RWPE2 (cell line): Measurements from ENCODE around the gene SUGCT.

Experiments
- ATAC-seq: fragments of 200-7000 bp; cut with Tn5 transposase; 3 replicates; pipeline ENCODE4 v1.9.1; 2021; ENCODE audit warnings: low read depth
- DNase-seq: peaks from one replicate; pipeline ENCODE4 v3.0.0-alpha.2; 2020; ENCODE audit warnings: low spot score
- H3K27ac ChIP-seq: fragments of 450-650 bp; 2 replicates; pipeline ENCODE4 v1.5.1; 2017; ENCODE audit warnings: mild to moderate bottlenecking; ENCODE audit not compliant: poor library complexity, severe bottlenecking
- H3K27me3 ChIP-seq: fragments of 250-450 bp; sonication (Bioruptor Pico); 2 replicates; pipeline ENCODE4 v1.5.1; 2021; ENCODE audit warnings: mild to moderate bottlenecking, moderate library complexity; ENCODE audit not compliant: insufficient read depth, poor library complexity, severe bottlenecking
- H3K36me3 ChIP-seq: fragments of 250-450 bp; sonication (Bioruptor Pico); 2 replicates; pipeline ENCODE4 v1.5.1; 2020; ENCODE audit warnings: low read depth, mild to moderate bottlenecking, moderate library complexity
- H3K4me1 ChIP-seq: fragments of 250-450 bp; sonication (Bioruptor Pico); 2 replicates; pipeline ENCODE4 v1.5.1; 2021; ENCODE audit warnings: mild to moderate bottlenecking, moderate library complexity; ENCODE audit not compliant: insufficient read depth, poor library complexity, severe bottlenecking
- H3K4me3 ChIP-seq: fragments of 250-450 bp; sonication (Bioruptor Pico); 2 replicates; pipeline ENCODE4 v1.5.1; 2021; ENCODE audit warnings: mild to moderate bottlenecking, moderate library complexity; ENCODE audit not compliant: severe bottlenecking
- H3K9me3 ChIP-seq: fragments of 250-450 bp; sonication (Bioruptor Pico); 2 replicates; pipeline ENCODE4 v1.5.1; 2021; ENCODE audit warnings: mild to moderate bottlenecking, moderate library complexity; ENCODE audit not compliant: severe bottlenecking
- TF ChIP-seq, protein P1 (sequence below): fragments of 450-650 bp; IDR thresholded peaks from one replicate; pipeline ENCODE4 v1.5.1; 2017; ENCODE audit warnings: mild to moderate bottlenecking, moderate library complexity; ENCODE audit not compliant: poor library complexity, severe bottlenecking

Gene SUGCT

DNA sequence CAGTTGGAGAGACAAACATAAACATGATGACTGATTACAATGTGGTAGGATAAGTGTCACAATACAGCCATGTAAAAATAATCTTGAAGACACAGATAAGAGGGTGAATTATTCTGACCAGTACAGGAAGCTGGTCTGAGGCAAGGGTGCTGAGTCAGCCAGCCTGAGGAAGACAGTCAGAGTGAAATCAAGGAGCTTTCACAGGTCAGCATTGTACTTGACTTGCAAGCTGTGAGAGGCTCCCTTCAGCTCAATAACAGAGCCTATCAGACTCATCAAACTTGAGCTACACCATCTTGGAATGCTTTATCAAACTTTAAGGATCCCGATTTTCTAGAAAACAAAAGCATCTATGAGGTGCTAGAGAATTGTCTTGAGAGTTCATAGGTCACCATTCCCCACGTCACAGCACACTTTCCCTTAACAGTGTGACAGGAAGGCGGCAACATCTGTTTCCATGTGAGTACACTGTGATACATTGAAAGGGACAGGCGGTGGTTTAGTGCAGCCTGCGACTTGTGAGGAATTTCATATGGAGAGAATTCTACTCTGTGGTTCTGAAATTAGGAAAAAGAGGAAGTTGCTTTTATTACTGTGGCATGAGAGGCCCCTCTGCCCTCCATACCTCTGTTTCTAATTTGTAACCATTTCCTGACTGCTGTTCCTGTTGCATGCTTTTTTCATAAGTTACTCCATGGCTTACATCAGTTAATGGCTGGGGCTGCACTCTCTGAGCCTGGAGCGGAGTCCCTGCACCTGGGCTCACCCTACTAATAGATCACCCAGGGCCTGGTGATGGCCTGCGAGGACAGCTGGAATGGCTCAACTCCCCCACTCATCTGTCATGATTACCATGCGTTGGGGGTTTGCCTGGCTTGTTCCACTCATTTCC, 417.1 kb downstream of the SUGCT start:
- DNase-seq (no peak), ATAC-seq (peak; percentile 91)
- H3K27me3 ChIP-seq, result no peaks in the 10 kb centered on the region
- no peaks in the 10 kb centered on the region for H3K36me3 ChIP-seq
- no peaks in the 10 kb centered on the region for H3K9me3 ChIP-seq
- H3K4me3 ChIP-seq, result no peak overlapping the region
- no peaks in the 10 kb centered on the region for H3K4me1 ChIP-seq
- no peak overlapping the region for H3K27ac ChIP-seq
- TF ChIP-seq, protein P1, sequence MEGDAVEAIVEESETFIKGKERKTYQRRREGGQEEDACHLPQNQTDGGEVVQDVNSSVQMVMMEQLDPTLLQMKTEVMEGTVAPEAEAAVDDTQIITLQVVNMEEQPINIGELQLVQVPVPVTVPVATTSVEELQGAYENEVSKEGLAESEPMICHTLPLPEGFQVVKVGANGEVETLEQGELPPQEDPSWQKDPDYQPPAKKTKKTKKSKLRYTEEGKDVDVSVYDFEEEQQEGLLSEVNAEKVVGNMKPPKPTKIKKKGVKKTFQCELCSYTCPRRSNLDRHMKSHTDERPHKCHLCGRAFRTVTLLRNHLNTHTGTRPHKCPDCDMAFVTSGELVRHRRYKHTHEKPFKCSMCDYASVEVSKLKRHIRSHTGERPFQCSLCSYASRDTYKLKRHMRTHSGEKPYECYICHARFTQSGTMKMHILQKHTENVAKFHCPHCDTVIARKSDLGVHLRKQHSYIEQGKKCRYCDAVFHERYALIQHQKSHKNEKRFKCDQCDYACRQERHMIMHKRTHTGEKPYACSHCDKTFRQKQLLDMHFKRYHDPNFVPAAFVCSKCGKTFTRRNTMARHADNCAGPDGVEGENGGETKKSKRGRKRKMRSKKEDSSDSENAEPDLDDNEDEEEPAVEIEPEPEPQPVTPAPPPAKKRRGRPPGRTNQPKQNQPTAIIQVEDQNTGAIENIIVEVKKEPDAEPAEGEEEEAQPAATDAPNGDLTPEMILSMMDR, result no peak

DNA sequence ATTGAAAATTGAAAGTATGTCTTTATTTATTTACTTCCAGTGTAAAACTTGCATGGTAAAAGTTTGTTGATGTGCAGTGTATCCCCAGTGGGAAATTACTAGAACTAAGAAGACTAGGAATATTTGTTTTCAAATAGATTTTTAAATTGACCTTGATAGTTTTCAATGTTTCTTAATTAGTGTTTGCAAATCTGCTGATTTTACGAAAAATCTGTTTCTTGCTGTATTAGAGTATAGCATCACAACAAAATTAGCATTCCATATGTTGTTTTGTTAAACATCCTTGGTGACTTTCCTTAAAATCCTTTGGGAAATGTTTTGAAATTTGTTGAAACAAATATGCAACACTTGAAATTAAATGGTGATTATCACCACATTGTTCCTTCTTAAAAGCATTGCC, 425.9 kb downstream of the SUGCT start:
- ATAC-seq, result no peak
- no peaks in the 10 kb centered on the region for H3K27me3 ChIP-seq
- H3K36me3 ChIP-seq, result no peaks in the 10 kb centered on the region
- TF ChIP-seq, protein P1, result no peak
- no peak for DNase-seq
- H3K27ac ChIP-seq, result no peak overlapping the region
- H3K9me3 ChIP-seq, result no peaks in the 10 kb centered on the region
- H3K4me1 ChIP-seq, result no peaks in the 10 kb centered on the region
- no peak overlapping the region for H3K4me3 ChIP-seq

DNA sequence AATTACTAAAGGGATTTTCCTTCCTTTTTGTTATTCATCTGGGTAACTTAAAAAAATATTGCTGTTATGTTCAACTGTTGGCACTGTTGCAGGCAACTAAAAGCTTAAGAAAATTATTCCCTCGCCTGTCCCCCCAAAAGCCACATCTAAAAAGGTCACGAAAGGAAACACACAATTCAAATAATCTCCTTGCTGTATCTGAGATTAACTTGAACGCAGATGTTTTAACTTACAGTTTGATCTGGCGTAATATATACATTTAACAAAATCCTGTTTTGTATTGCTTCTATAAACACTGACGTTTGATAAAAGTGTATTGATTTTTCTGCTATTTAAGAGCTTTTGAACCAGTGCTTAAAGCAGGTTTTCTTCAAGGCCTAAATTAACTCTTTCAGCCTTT, 432.1 kb downstream of the SUGCT start:
- Histone ChIP-seq H3K27me3 (no peaks in the 10 kb centered on the region), H3K4me3 (no peak overlapping the region), H3K27ac (no peak overlapping the region), H3K4me1 (peaks cover under 1% of the 10 kb centered on the region), H3K9me3 (no peaks in the 10 kb centered on the region), H3K36me3 (no peaks in the 10 kb centered on the region)
- TF ChIP-seq, protein P1, result no peak
- DNase-seq (no peak), ATAC-seq (no peak)

DNA sequence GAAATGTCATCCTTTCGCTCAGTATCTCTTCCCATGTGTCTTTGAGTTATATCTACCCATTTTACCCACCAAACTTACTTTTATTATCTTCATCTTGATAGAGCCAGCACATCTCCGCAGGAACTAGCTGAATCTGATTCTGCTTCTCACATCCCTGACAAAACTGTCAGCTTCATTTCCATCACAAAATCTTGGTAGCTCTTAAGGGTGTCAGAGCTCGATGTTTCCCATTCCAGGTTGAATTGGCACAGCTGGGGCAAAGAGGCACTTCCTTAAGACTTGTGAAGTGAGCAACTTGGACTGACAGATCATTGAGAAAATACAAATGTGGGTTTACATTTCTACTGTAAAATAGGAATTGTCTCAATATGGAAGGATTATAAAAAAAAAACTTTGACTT, 434.5 kb downstream of the SUGCT start:
- Histone ChIP-seq H3K4me1 (peaks cover 4% of the 10 kb centered on the region), H3K27ac (no peak overlapping the region), H3K4me3 (no peak overlapping the region), H3K27me3 (no peaks in the 10 kb centered on the region), H3K36me3 (no peaks in the 10 kb centered on the region), H3K9me3 (no peaks in the 10 kb centered on the region)
- no peak for DNase-seq
- TF ChIP-seq, protein P1, result no peak
- ATAC-seq, result no peak

DNA sequence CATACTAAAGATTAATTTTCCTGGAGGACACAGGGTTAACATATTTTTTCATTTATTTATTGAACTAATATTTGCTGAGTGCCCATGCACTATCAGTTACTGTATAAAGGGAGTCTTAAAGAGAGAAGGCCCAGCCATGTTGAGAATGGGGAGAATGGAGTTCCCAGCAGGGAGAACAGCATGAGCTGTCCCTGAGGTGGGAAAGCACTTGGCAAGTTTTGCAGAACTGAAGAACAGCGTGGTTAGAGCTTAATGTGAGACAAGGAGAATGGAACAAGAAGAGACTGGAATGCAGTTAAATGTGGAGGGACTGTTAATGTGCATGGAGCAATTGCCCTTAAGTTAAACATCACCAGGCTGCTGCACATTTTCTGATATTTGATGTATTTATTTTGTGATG, 435.4 kb downstream of the SUGCT start:
- TF ChIP-seq, protein P1, result no peak
- Histone ChIP-seq H3K4me1 (peaks cover 4% of the 10 kb centered on the region), H3K36me3 (no peaks in the 10 kb centered on the region), H3K27me3 (no peaks in the 10 kb centered on the region), H3K9me3 (no peaks in the 10 kb centered on the region), H3K4me3 (no peak overlapping the region), H3K27ac (no peak overlapping the region)
- ATAC-seq (no peak), DNase-seq (no peak)
